Lower leg skin (tissue), 3 donors: ENCODE results near the gene RIPOR2.

Experiments
- CTCF ChIP-seq, 3 donors: fragments of 450-650 bp; IDR thresholded peaks; one replicate each; pipeline ENCODE4 v1.5.1; 2016; ENCODE audit warnings: antibody characterized with exemption in 3 of 3, mild to moderate bottlenecking in 3 of 3, moderate library complexity in 2 of 3
- POLR2A ChIP-seq, 2 donors: fragments of 450-650 bp; IDR thresholded peaks; one replicate each; pipeline ENCODE4 v1.6.1; 2016 to 2017; ENCODE audit warnings: antibody characterized with exemption in 2 of 2, mild to moderate bottlenecking in 1 of 2, moderate library complexity in 1 of 2

DNA sequence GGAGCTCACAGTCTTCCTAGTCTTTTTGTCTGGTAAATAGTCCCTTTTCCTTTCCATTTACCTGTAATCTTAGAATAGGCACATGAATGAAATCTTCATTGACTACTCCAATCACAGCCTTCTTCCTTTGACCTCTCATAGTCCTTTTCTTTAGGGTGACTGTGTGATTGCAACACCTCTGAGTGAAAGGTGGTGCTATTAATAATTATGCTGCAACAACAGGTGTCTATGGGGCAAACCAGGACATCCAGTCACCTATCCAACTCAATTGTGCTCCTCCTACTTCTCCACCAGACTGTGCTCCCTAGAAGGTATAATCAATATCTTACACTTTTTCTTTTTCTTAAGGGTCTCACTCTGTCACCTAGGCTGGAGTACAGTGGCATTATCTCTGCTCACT is 29.4 kb downstream of the RIPOR2 start:
- TF ChIP-seq POLR2A (IDR thresholded peaks at IDR 0.05) = no peak
- TF ChIP-seq CTCF (IDR thresholded peaks at IDR 0.05) = no peak
